Caki2 (cell line): ENCODE measurements around the gene ZNF530. TPM values are rescaled to one million over a fixed set of nuclear protein-coding genes. Genes with fewer than 3 reads are reported as not detected.

Source experiments
- total RNA-seq: library from RNA; depleted of rRNA; stranded (reverse); fragments of >200 nt; shearing (Covaris generic); gene quantifications from 2 replicates; pipeline ENCODE4 v1.2.3, GENCODE V29; 2014; ENCODE audit warnings: low replicate concordance; rRNA removed

Gene ZNF530
- total RNA-seq, 1 experiment from 2014 or later: 13.3 TPM

Other genes with a start within 250 kb of the ZNF530 start
- 13.0 and 15.1 TPM in 2 replicates for gene ZNF304, start 248.6 kb upstream of the ZNF530 start, total RNA-seq
- 31.4 and 34.3 TPM in 2 replicates for gene TRAPPC2B, start 236.3 kb upstream of the ZNF530 start, total RNA-seq
- 3.1 and 8.7 TPM in 2 replicates for gene ZNF547, start 236.3 kb upstream of the ZNF530 start, total RNA-seq
- gene ZNF548, start 210.0 kb upstream of the ZNF530 start, total RNA-seq: 11.6 and 15.1 TPM in 2 replicates
- gene ZNF17, start 188.7 kb upstream of the ZNF530 start, total RNA-seq: 2.2 and 5.8 TPM in 2 replicates
- gene ZNF749, start 164.6 kb upstream of the ZNF530 start, total RNA-seq: 17.8 and 20.7 TPM in 2 replicates
- not detected in 2 replicates for gene VN1R1, start 142.7 kb upstream of the ZNF530 start, total RNA-seq
- 13.1 and 14.0 TPM in 2 replicates for gene ZNF772, start 122.3 kb upstream of the ZNF530 start, total RNA-seq
- gene ZNF419, start 112.1 kb upstream of the ZNF530 start, total RNA-seq: 11.7 and 22.1 TPM in 2 replicates
- 10.6 and 12.5 TPM in 2 replicates for gene ZNF773, start 99.9 kb upstream of the ZNF530 start, total RNA-seq
- 1.5 and 3.3 TPM in 2 replicates for gene ZNF549, start 72.5 kb upstream of the ZNF530 start, total RNA-seq
- gene ZNF550, start 40.0 kb upstream of the ZNF530 start, total RNA-seq: 5.5 and 14.9 TPM in 2 replicates
- 5.0 and 14.8 TPM in 2 replicates for gene ZNF416, start 21.0 kb upstream of the ZNF530 start, total RNA-seq
- gene ZIK1, start 15.7 kb upstream of the ZNF530 start, total RNA-seq: 4.3 and 6.9 TPM in 2 replicates
- 9.4 and 17.0 TPM in 2 replicates for gene ZNF134, start 14.4 kb downstream of the ZNF530 start, total RNA-seq
- gene ZNF211, start 33.3 kb downstream of the ZNF530 start, total RNA-seq: 4.1 and 8.3 TPM in 2 replicates
- not detected in 2 replicates for gene ZSCAN4, start 69.0 kb downstream of the ZNF530 start, total RNA-seq
- gene ZNF551, start 82.1 kb downstream of the ZNF530 start, total RNA-seq: 7.8 and 23.9 TPM in 2 replicates
- gene ZNF154, start 109.3 kb downstream of the ZNF530 start, total RNA-seq: not detected in 2 replicates
- gene ZNF671, start 127.7 kb downstream of the ZNF530 start, total RNA-seq: not detected in 2 replicates
- gene ZNF776, start 146.9 kb downstream of the ZNF530 start, total RNA-seq: 4.0 and 19.4 TPM in 2 replicates
- gene ZNF586, start 169.8 kb downstream of the ZNF530 start, total RNA-seq: 12.9 and 18.7 TPM in 2 replicates
- 2.5 and 8.1 TPM in 2 replicates for gene ZNF552, start 215.0 kb downstream of the ZNF530 start, total RNA-seq
- gene ZNF587B, start 230.4 kb downstream of the ZNF530 start, total RNA-seq: 9.8 and 11.2 TPM in 2 replicates
- gene ZNF587, start 250.0 kb downstream of the ZNF530 start, total RNA-seq: 29.5 and 30.6 TPM in 2 replicates